ENCODE data around the gene APBA1. TPM values are rescaled to one million over a fixed set of nuclear protein-coding genes. Genes with fewer than 3 reads are reported as not detected.

Gene APBA1
- total and polyA plus RNA-seq, 2 of the 4 experiments (the other 2 are of a cell fraction) = 3.8 to 5.1 TPM

DNA sequence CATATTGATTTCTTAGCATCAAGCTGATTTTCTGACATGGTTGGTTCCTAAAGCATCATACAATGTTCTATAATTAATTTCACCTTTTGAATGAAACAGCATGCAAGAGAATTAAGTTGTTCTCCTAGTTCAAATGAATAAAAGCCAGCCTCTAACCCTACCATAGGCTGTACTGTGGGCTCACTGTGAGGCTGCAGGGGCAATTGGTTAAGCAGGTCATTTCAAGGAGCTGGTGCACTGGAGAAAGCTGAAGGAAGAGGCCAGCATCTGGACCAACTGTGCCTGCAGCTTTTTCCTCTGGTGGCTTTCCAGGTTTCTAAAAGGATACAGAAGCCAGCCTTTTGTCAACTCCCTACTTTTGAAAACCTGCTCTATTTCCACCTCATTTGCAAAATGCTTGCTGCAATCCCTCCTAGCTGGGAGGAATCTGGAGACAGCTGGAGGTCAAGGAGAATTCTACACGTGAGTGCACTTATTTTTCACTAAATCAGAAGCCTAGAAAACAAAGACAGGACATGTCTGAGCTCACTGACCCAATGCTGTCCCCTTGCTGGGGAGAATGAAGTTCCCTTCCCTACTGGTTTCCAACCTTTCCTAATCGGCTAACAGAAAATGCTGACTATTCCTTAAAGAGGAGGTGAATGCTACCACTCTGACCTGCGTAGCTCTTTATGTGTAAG, 158.9 kb downstream of the APBA1 start:
- H3K36me3 ChIP-seq (ENCODE audit: control insufficient read depth, insufficient read depth, low read length) = peaks cover 6% of the 10 kb centered on the region
- no peak for ATAC-seq (ENCODE audit: low read depth)
- no TSS peak for BruUV-seq (replicated peaks)
- H4K8ac ChIP-seq (ENCODE audit: low read depth in 2 of 2, low read length in 2 of 2) = no peak overlapping the region
- DNase-seq = no peak
- H2AFZ ChIP-seq (replicated peaks; ENCODE audit: low read length, poor library complexity) = no peak overlapping the region
- H3K18ac ChIP-seq (ENCODE audit: low read depth, low read length) = no peak overlapping the region
- no peak overlapping the region for H3K4ac ChIP-seq (ENCODE audit: low read depth, low read length)
- ChIA-PET CTCF (interaction anchor here (1.1 kb wide), 1 partner anchor 9 kb away, joined by 3 read pairs; no protein-coding TSS in a partner anchor), POLR2A (ENCODE audit: unreplicated experiment) (no interaction called here)
- dilution Hi-C loops (cut with HindIII; ENCODE audit: low sequenced_read_pairs, unreplicated experiment) (no loop called here), in situ Hi-C loops (cut with MboI; ENCODE audit: low sequenced_read_pairs) (no loop called here), intact Hi-C loops (cut with micrococcal nuclease) (no loop called here)
- no peak overlapping the region for H2BK5ac ChIP-seq (ENCODE audit: low read depth, low read length, poor library complexity, severe bottlenecking)
- no peak overlapping the region for H3K56ac ChIP-seq (ENCODE audit: extremely low read depth, insufficient read depth, low read length)
- TF ChIP-seq, protein P1, sequence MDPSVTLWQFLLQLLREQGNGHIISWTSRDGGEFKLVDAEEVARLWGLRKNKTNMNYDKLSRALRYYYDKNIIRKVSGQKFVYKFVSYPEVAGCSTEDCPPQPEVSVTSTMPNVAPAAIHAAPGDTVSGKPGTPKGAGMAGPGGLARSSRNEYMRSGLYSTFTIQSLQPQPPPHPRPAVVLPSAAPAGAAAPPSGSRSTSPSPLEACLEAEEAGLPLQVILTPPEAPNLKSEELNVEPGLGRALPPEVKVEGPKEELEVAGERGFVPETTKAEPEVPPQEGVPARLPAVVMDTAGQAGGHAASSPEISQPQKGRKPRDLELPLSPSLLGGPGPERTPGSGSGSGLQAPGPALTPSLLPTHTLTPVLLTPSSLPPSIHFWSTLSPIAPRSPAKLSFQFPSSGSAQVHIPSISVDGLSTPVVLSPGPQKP (IDR thresholded peaks at IDR 0.05; ENCODE audit: borderline replicate concordance, low read depth, low read length) = no peak
- no peak for TF ChIP-seq MXI1 (IDR thresholded peaks at IDR 0.05; ENCODE audit: borderline replicate concordance, low read depth, low read length)
- TF ChIP-seq CEBPB (IDR thresholded peaks at IDR 0.05; ENCODE audit: low read depth, low read length) = no peak
- TF ChIP-seq MAFK (IDR thresholded peaks at IDR 0.05; ENCODE audit: low read depth, low read length) = no peak
- no peak for TF ChIP-seq RAD21 (IDR thresholded peaks at IDR 0.05; ENCODE audit: low read length)
- no peak for TF ChIP-seq SMC3 (IDR thresholded peaks at IDR 0.05; ENCODE audit: low read depth, low read length)
- TF ChIP-seq, protein P2, sequence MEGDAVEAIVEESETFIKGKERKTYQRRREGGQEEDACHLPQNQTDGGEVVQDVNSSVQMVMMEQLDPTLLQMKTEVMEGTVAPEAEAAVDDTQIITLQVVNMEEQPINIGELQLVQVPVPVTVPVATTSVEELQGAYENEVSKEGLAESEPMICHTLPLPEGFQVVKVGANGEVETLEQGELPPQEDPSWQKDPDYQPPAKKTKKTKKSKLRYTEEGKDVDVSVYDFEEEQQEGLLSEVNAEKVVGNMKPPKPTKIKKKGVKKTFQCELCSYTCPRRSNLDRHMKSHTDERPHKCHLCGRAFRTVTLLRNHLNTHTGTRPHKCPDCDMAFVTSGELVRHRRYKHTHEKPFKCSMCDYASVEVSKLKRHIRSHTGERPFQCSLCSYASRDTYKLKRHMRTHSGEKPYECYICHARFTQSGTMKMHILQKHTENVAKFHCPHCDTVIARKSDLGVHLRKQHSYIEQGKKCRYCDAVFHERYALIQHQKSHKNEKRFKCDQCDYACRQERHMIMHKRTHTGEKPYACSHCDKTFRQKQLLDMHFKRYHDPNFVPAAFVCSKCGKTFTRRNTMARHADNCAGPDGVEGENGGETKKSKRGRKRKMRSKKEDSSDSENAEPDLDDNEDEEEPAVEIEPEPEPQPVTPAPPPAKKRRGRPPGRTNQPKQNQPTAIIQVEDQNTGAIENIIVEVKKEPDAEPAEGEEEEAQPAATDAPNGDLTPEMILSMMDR (conservative IDR thresholded peaks at IDR 0.05; ENCODE audit: low read depth, low read length) = no peak
- no peak for TF ChIP-seq RFX5 (IDR thresholded peaks at IDR 0.05; ENCODE audit: low read depth, low read length)
- no peak overlapping the region for H4K5ac ChIP-seq (ENCODE audit: low read depth, low read length)
- H3K9ac ChIP-seq (ENCODE audit: low read depth, low read length) = no peak overlapping the region
- no peaks in the 10 kb centered on the region for H3K9me1 ChIP-seq (ENCODE audit: insufficient read depth, low read length)
- no peak overlapping the region for H3K14ac ChIP-seq (replicated peaks; ENCODE audit: low read depth, low read length)
- no peaks in the 10 kb centered on the region for H3K4me1 ChIP-seq (ENCODE audit: control insufficient read depth, insufficient read depth, low read length)
- H3K9me3 ChIP-seq (ENCODE audit: control insufficient read depth, insufficient read depth, low read length) = no peaks in the 10 kb centered on the region
- H2BK15ac ChIP-seq (ENCODE audit: low read depth, low read length) = no peak overlapping the region
- H2AK5ac ChIP-seq (ENCODE audit: low read depth, low read length) = no peak overlapping the region
- H4K91ac ChIP-seq (ENCODE audit: insufficient read depth, low read depth, low read length) = no peak overlapping the region
- no peak overlapping the region for H2AK9ac ChIP-seq (replicated peaks; ENCODE audit: low read depth, low read length, poor library complexity)
- H3K4me2 ChIP-seq (ENCODE audit: low read depth, low read length) = no peak overlapping the region
- H3K23ac ChIP-seq (ENCODE audit: low read depth, low read length) = no peak overlapping the region
- no peak overlapping the region for H3K4me3 ChIP-seq (ENCODE audit: insufficient read depth, low read depth, low read length)
- no peak overlapping the region for H2BK120ac ChIP-seq (ENCODE audit: low read depth, low read length)
- WGBS, 2 experiments (ENCODE audit: extremely low coverage in 2 of 2, insufficient read length in 1 of 2) = no CpG with 5 or more reads among the region's 3 CpGs
- no peaks in the 10 kb centered on the region for H3K79me1 ChIP-seq (ENCODE audit: low read depth in 1 of 2, low read length in 2 of 2)
- no peak overlapping the region for H3K27ac ChIP-seq (ENCODE audit: insufficient read depth, low read length)
- no peaks in the 10 kb centered on the region for H4K20me1 ChIP-seq (ENCODE audit: insufficient read depth, low read length)
- no peaks in the 10 kb centered on the region for H3K27me3 ChIP-seq (ENCODE audit: control insufficient read depth, insufficient read depth, low read length)
- no peak overlapping the region for H2BK20ac ChIP-seq (ENCODE audit: low read depth, low read length)

Measured in IMR-90 (cell line).